HepG2 (cell line): ENCODE results near the gene ANXA6. TPM values are rescaled to one million over a fixed set of nuclear protein-coding genes. Genes with fewer than 3 reads are reported as not detected.

Experiments
- ATAC-seq: fragments of 200-7000 bp; cut with Tn5 transposase; 3 replicates; pipeline ENCODE4 v1.9.1; 2020; ENCODE audit warnings: mild to moderate bottlenecking, moderate library complexity
- BruUV-seq: library from RNA; stranded (reverse); fragments of 400-500 nt; replicated peaks from 2 replicates; lab custom pipeline; 2021; lab: Mats Ljungman, UMichigan
- CTCF ChIA-PET: fragments of 300-600 bp; formaldehyde crosslinking; extraction: SDS; loops from one replicate; lab custom pipeline; 2021; ENCODE audit warnings: low total read pairs, inconsistent platforms, low intra/inter-chr PET ratio; lab: Yijun Ruan, JAX
- POLR2A ChIA-PET: fragments of 350-600 bp; sonication (Branson Sonifier 250); formaldehyde crosslinking; loops from one replicate; lab custom pipeline; 2020; ENCODE audit warnings: antibody characterized with exemption, inconsistent platforms; lab: Yijun Ruan, JAX
- DNase-seq: peaks from one replicate; pipeline ENCODE4 v3.0.0-alpha.2; 2015; ENCODE audit warnings: low spot score
- FAIRE-seq: peaks from 3 replicates; lab custom pipeline; 2011; peaks lifted over from hg19 to GRCh38; lab: Jason Lieb, UNC
- H2AFZ ChIP-seq: one replicate; pipeline ENCODE4 v1.6.1; 2011; ENCODE audit warnings: low read length, inconsistent platforms
- H3K27ac ChIP-seq: fragments of 300-600 bp; 3 replicates; pipeline ENCODE4 v1.8.0; 2011; ENCODE audit warnings: mixed run types, mild to moderate bottlenecking, mixed read lengths, low read length, inconsistent platforms; ENCODE audit not compliant: insufficient read depth; ENCODE audit errors: extremely low read length
- H3K27me3 ChIP-seq, 2 experiments: fragments of 200-600 bp in 1 of 2; 2 replicates in 1 of 2; 3 replicates in 1 of 2; pipeline versions ENCODE4 v1.6.0 to v1.8.0; 2011; ENCODE audit warnings: low read length in 2 of 2, mild to moderate bottlenecking in 2 of 2, moderate library complexity in 2 of 2, inconsistent platforms in 1 of 2; ENCODE audit not compliant: insufficient read depth in 2 of 2, control insufficient read depth in 1 of 2
- H3K36me3 ChIP-seq, 2 experiments: fragments of 200-600 bp in 1 of 2; replicated peaks in 1 of 2; 2 replicates in 1 of 2; 3 replicates in 1 of 2; pipeline versions ENCODE4 v1.5.1 to v1.8.0; 2011; ENCODE audit warnings: low read length in 2 of 2, inconsistent platforms in 1 of 2; ENCODE audit not compliant: insufficient read depth in 2 of 2, control insufficient read depth in 1 of 2
- H3K4me1 ChIP-seq: 2 replicates; pipeline ENCODE4 v1.5.1; 2012; ENCODE audit warnings: low read length, inconsistent platforms; ENCODE audit not compliant: insufficient read depth
- H3K4me2 ChIP-seq: 2 replicates; pipeline ENCODE4 v1.6.0; 2011; ENCODE audit warnings: low read depth, low read length, inconsistent platforms
- H3K4me3 ChIP-seq, 3 experiments: fragments of 200-600 bp in 1 of 3; sonication (generic), shearing (Covaris generic) in 1 of 3; replicated peaks in 1 of 3; 2 replicates each; pipeline ENCODE4 v1.5.1; 2011 to 2016; ENCODE audit warnings: low read length in 3 of 3, inconsistent platforms in 2 of 3, low read depth in 2 of 3, mild to moderate bottlenecking in 2 of 3, control low read depth in 1 of 3, mixed read lengths in 1 of 3; ENCODE audit not compliant: insufficient read depth in 1 of 3
- H3K79me2 ChIP-seq: one replicate; pipeline ENCODE4 v1.6.1; 2011; ENCODE audit warnings: low read length, inconsistent platforms; ENCODE audit not compliant: insufficient read depth
- H3K9ac ChIP-seq: 2 replicates; pipeline ENCODE4 v1.6.0; 2011; ENCODE audit warnings: mild to moderate bottlenecking, low read depth, low read length, inconsistent platforms; ENCODE audit not compliant: insufficient read depth
- H3K9me3 ChIP-seq: 2 replicates; pipeline ENCODE4 v1.5.1; 2012; ENCODE audit warnings: mild to moderate bottlenecking, low read length
- H4K20me1 ChIP-seq: 2 replicates; pipeline ENCODE4 v1.6.0; 2011; ENCODE audit warnings: inconsistent platforms, mild to moderate bottlenecking, low read length, moderate library complexity; ENCODE audit not compliant: insufficient read depth
- ARNT ChIP-seq: fragments of 450-650 bp; IDR thresholded peaks from 2 replicates; pipeline ENCODE4 v1.6.1; 2017
- BORCS8-MEF2B ChIP-seq: sonication (generic); formaldehyde crosslinking; IDR thresholded peaks from 2 replicates; pipeline ENCODE4 v1.8.0; 2022; ENCODE audit warnings: mild to moderate bottlenecking, missing genetic modification reagents
- KAT2B ChIP-seq: fragments of 150-350 bp; IDR thresholded peaks from 2 replicates; pipeline ENCODE4 v1.6.1; 2014; ENCODE audit warnings: low read depth, low read length, borderline replicate concordance
- KLF9 ChIP-seq: IDR thresholded peaks from 2 replicates; pipeline ENCODE4 v1.6.1; 2016; ENCODE audit warnings: low read depth
- MTF1 ChIP-seq: sonication (generic); formaldehyde crosslinking; IDR thresholded peaks from 2 replicates; pipeline ENCODE4 v1.5.0; 2020; ENCODE audit warnings: missing genetic modification reagents
- NFE2 ChIP-seq: sonication (generic); formaldehyde crosslinking; IDR thresholded peaks from 2 replicates; pipeline ENCODE4 v1.4.0; 2020; ENCODE audit warnings: missing genetic modification reagents
- NFE2L1 ChIP-seq: sonication (generic); formaldehyde crosslinking; IDR thresholded peaks from 2 replicates; pipeline ENCODE4 v1.4.0; 2020; ENCODE audit warnings: missing genetic modification reagents, mild to moderate bottlenecking, borderline replicate concordance
- PHF21A ChIP-seq: sonication (generic); formaldehyde crosslinking; IDR thresholded peaks from 2 replicates; pipeline ENCODE4 v1.5.0; 2020; ENCODE audit warnings: mild to moderate bottlenecking, missing genetic modification reagents
- SMAD9 ChIP-seq: sonication (generic); formaldehyde crosslinking; IDR thresholded peaks from 2 replicates; pipeline ENCODE4 v1.5.1; 2020; ENCODE audit warnings: mild to moderate bottlenecking, missing genetic modification reagents
- SNAPC5 ChIP-seq: sonication (generic); formaldehyde crosslinking; IDR thresholded peaks from 2 replicates; pipeline ENCODE4 v1.8.1; 2023; ENCODE audit warnings: mild to moderate bottlenecking, missing genetic modification reagents, borderline replicate concordance
- STAG1 ChIP-seq: sonication (generic); formaldehyde crosslinking; IDR thresholded peaks from 2 replicates; pipeline ENCODE4 v1.4.0; 2020; ENCODE audit warnings: missing genetic modification reagents
- TAF15 ChIP-seq: fragments of 200-400 bp; formaldehyde crosslinking; IDR thresholded peaks from one replicate; pipeline ENCODE4 v1.6.1; 2018; ENCODE audit warnings: mild to moderate bottlenecking, low read depth, low read length; ENCODE audit not compliant: poor library complexity, severe bottlenecking
- TCF7 ChIP-seq: sonication (generic); IDR thresholded peaks from 2 replicates; pipeline ENCODE4 v1.6.1; 2016; ENCODE audit warnings: antibody characterized with exemption, low read depth
- ZFP1 ChIP-seq: IDR thresholded peaks from 2 replicates; pipeline ENCODE4 v1.6.1; 2016
- ZNF510 ChIP-seq: sonication (generic); formaldehyde crosslinking; IDR thresholded peaks from 2 replicates; pipeline ENCODE4 v1.4.0; 2020; ENCODE audit warnings: low read depth, mild to moderate bottlenecking, missing genetic modification reagents
- ZNF878 ChIP-seq: sonication (generic); formaldehyde crosslinking; IDR thresholded peaks from 2 replicates; pipeline ENCODE4 v1.8.1; 2023; ENCODE audit warnings: mild to moderate bottlenecking, missing genetic modification reagents, moderate library complexity
- WGBS: methylation state at CpG from one replicate; pipeline ENCODE4 v1.1.6; 2017; ENCODE audit warnings: low lambda C conversion rate; 5-methylcytosine and 5-hydroxymethylcytosine counted together
- in situ Hi-C: cut with HindIII; loops from 2 replicates; pipeline ENCODE4 v1.10.0; 2017; ENCODE audit warnings: low pct_unique_long_range_greater_than_20kb; ENCODE audit not compliant: extremely low pct_ligation_motif_present
- intact Hi-C: fragments of 100-400 bp; cut with micrococcal nuclease; formaldehyde crosslinking; loops from one replicate; pipeline ENCODE4 v1.10.0; 2022; ENCODE audit not compliant: unreplicated experiment
- polyA plus RNA-seq, 8 experiments: library from polyadenylated mRNA; depleted of rRNA in 3 of 8; stranded (reverse) in 7 of 8; unstranded in 1 of 8; fragments of >200 nt; fragmentation: Illumina TruSeq in 4 of 8; extraction: Trizol in 4 of 8; gene quantifications; 2 replicates each; pipeline versions ENCODE4 v1.2.1 to v1.2.3, GENCODE V29; 2011 to 2016; ENCODE audit warnings: low read depth in 4 of 8, missing spikeins in 1 of 8, mixed read lengths in 1 of 8; ENCODE audit not compliant: insufficient read depth in 1 of 8
- total RNA-seq, 5 experiments: library from RNA; depleted of rRNA; stranded (reverse); fragments of >200 nt; fragmentation: Illumina TruSeq; extraction: Trizol; gene quantifications; 2 replicates each; pipeline ENCODE4 v1.2.3, GENCODE V29; 2016; ENCODE audit warnings: low read depth in 1 of 5

ANXA6 gene
- total and polyA plus RNA-seq, 2 of the 13 experiments (the other 11 are each of a cell fraction or from before 2014, with no cell fraction given): 103 to 125 TPM

- Histone ChIP-seq H2AFZ (no peak overlapping the region), H3K4me3 (no peak overlapping the region), H3K9ac (no peak overlapping the region), H3K36me3 (peaks cover 0 to 7% of the 10 kb centered on the region in 2 experiments; a peak in 1 of 5 replicates), H3K27me3 (no peaks in the 10 kb centered on the region), H3K4me2 (no peak overlapping the region), H3K79me2 (no peaks in the 10 kb centered on the region), H3K27ac (no peak overlapping the region), H3K9me3 (no peaks in the 10 kb centered on the region), H4K20me1 (no peaks in the 10 kb centered on the region; the same call in 1 of the 2 replicates), H3K4me1 (no peaks in the 10 kb centered on the region)
- no peak for FAIRE-seq
- no peak for ATAC-seq
- no peak for TF ChIP-seq NFE2 (CRISPR knock-in tag)
- no peak for TF ChIP-seq TCF7
- TF ChIP-seq KAT2B: no peak
- no peak for TF ChIP-seq STAG1
- TF ChIP-seq ZNF510: no peak
- in situ Hi-C loops (no loop called here), intact Hi-C loops (no loop called here)
- 89% methylated on average over 10 of the region's 10 CpGs for WGBS
- CTCF ChIA-PET: no interaction called here
- DNase-seq: no peak
- no TSS peak for BruUV-seq
- POLR2A ChIA-PET: no interaction called here
These were observed 26.9 kb upstream of the ANXA6 start for GRCh38 chr5:151184316-151185042.

- H3K4me1 ChIP-seq: no peaks in the 10 kb centered on the region
- FAIRE-seq: no peak
- BruUV-seq: no TSS peak
- POLR2A ChIA-PET: no interaction called here
- no peaks in the 10 kb centered on the region; the same call in 1 of the 2 replicates for H4K20me1 ChIP-seq
- H3K9ac ChIP-seq: no peak overlapping the region
- H3K9me3 ChIP-seq: no peaks in the 10 kb centered on the region
- no peak for DNase-seq
- TF ChIP-seq MTF1: no peak
- no peak for TF ChIP-seq ZNF878 (CRISPR knock-in tag)
- no peak for TF ChIP-seq SNAPC5 (CRISPR knock-in tag)
- TF ChIP-seq SMAD9 (CRISPR knock-in tag): no peak
- no peak for TF ChIP-seq PHF21A (CRISPR knock-in tag)
- no peak for TF ChIP-seq ZFP1
- no peak for TF ChIP-seq KLF9 (CRISPR knock-in tag)
- no peak for TF ChIP-seq TAF15
- TF ChIP-seq BORCS8-MEF2B (CRISPR knock-in tag): no peak
- no peak for TF ChIP-seq NFE2L1
- no peak for TF ChIP-seq ARNT
- in situ Hi-C loops (no loop called here), intact Hi-C loops (no loop called here)
- H3K4me3 ChIP-seq: no peak overlapping the region
- peaks cover 0 to 7% of the 10 kb centered on the region in 2 experiments; a peak in 1 of 5 replicates for H3K36me3 ChIP-seq
- H3K27ac ChIP-seq: no peak overlapping the region
- 98% methylated on average over 4 of the region's 7 CpGs for WGBS
- H2AFZ ChIP-seq: no peak overlapping the region
- no peak for ATAC-seq
- no peaks in the 10 kb centered on the region for H3K79me2 ChIP-seq
- CTCF ChIA-PET: no interaction called here
- H3K27me3 ChIP-seq: no peaks in the 10 kb centered on the region
- no peak overlapping the region for H3K4me2 ChIP-seq
These were observed 26.1 kb upstream of the ANXA6 start for GRCh38 chr5:151183456-151184245.
